ENCODE measurements around the gene NEUROD1. TPM values are rescaled to one million over a fixed set of nuclear protein-coding genes. Genes with fewer than 3 reads are reported as not detected.

The NEUROD1 gene
- total and polyA plus RNA-seq, 9 donors: 0.19 to 1.3 TPM; not detected in 7

DNA sequence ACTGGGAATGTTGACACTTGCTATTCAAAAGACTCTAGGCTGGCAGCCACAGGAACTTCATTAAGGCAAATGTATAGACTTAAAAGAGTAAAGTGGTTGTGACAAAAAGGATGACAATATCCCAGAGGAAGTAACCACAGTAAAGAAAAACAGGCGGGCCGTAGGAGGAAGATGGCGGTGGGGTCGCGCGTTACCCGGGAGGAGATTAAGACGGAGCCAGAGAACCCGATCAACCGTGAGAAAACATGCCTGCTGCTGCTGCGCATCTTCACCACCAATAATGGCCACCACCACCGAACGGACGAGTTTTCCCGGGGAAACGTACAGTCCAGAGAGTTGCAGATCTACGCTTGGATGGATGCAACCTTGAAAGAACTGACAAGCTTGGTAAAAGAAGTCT, 14.0 kb upstream of the NEUROD1 start:
- no peak overlapping the region for H3K4me3 ChIP-seq (ENCODE audit: low read length)
- no peaks in the 10 kb centered on the region for H3K27me3 ChIP-seq (ENCODE audit: control insufficient read depth, insufficient read depth, low read length)
- H3K27ac ChIP-seq (ENCODE audit: low read length): no peak overlapping the region
- H3K9me3 ChIP-seq (replicated peaks; ENCODE audit: control insufficient read depth, low read depth, low read length): no peaks in the 10 kb centered on the region
- no peak for DNase-seq
- H3K4me1 ChIP-seq (ENCODE audit: control insufficient read depth, insufficient read depth, low read length): no peaks in the 10 kb centered on the region
- no peaks in the 10 kb centered on the region for H3K36me3 ChIP-seq (ENCODE audit: control insufficient read depth, insufficient read depth, low read length)
- WGBS (ENCODE audit: insufficient coverage): 92% methylated on average over 14 of the region's 17 CpGs

- H3K27me3 ChIP-seq (ENCODE audit: control insufficient read depth, insufficient read depth, low read length): peaks cover 7% of the 10 kb centered on the region
- no peak overlapping the region for H3K27ac ChIP-seq (ENCODE audit: low read length)
- H3K4me1 ChIP-seq (ENCODE audit: control insufficient read depth, insufficient read depth, low read length): no peaks in the 10 kb centered on the region
- DNase-seq: no peak
- no peak overlapping the region for H3K4me3 ChIP-seq (ENCODE audit: low read length)
- WGBS (ENCODE audit: insufficient coverage): no CpG with 5 or more reads among the region's 2 CpGs
- H3K9me3 ChIP-seq (replicated peaks; ENCODE audit: control insufficient read depth, low read depth, low read length): no peaks in the 10 kb centered on the region
- H3K36me3 ChIP-seq (ENCODE audit: control insufficient read depth, insufficient read depth, low read length): no peaks in the 10 kb centered on the region
Measured at GRCh38 chr2:181690860-181691259, 10.5 kb upstream of the NEUROD1 start.

GRCh38 chr2:181686576-181687185, 6.4 kb upstream of the NEUROD1 start:
- WGBS (ENCODE audit: insufficient coverage): 32% methylated on average over 2 of the region's 6 CpGs
- no peak overlapping the region for H3K4me3 ChIP-seq (ENCODE audit: low read length)
- peaks cover 6% of the 10 kb centered on the region for H3K4me1 ChIP-seq (ENCODE audit: control insufficient read depth, insufficient read depth, low read length)
- H3K9me3 ChIP-seq (replicated peaks; ENCODE audit: control insufficient read depth, low read depth, low read length): no peaks in the 10 kb centered on the region
- peaks cover 46% of the 10 kb centered on the region for H3K27me3 ChIP-seq (ENCODE audit: control insufficient read depth, insufficient read depth, low read length)
- no peak for DNase-seq
- H3K27ac ChIP-seq (ENCODE audit: low read length): no peak overlapping the region
- H3K36me3 ChIP-seq (ENCODE audit: control insufficient read depth, insufficient read depth, low read length): no peaks in the 10 kb centered on the region

DNA sequence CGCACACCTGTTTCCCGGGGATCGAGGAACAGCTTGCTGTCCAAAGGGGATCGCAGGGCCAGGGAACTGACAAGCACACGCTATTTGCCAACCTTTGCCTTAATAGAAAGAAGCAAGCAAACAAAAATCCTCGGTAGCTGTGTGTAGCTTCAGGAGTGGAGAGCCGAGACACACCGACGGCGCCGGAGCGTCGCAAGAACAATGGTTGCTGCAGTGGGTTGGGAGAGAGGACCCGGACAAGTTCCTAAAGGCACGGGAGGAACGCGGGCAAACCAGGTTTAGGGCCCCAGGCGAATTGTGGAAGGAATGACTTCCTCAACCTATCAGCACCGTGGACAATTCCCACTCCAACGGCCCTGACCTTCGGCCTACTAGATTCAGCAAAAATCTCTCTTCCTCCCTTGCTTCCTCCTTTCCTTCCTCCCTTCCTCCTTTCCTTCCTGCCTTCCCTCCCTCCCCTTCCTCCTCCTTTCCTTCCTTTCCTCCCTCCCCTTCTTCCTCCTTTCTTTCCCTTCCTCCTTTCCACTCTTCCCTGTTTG, 4.9 kb upstream of the NEUROD1 start:
- DNase-seq: no peak
- no peak overlapping the region for H3K4me3 ChIP-seq (ENCODE audit: low read length)
- no peak overlapping the region for H3K27ac ChIP-seq (ENCODE audit: low read length)
- 2% methylated on average over 17 of the region's 21 CpGs for WGBS (ENCODE audit: insufficient coverage)
- no peaks in the 10 kb centered on the region for H3K36me3 ChIP-seq (ENCODE audit: control insufficient read depth, insufficient read depth, low read length)
- no peaks in the 10 kb centered on the region for H3K9me3 ChIP-seq (replicated peaks; ENCODE audit: control insufficient read depth, low read depth, low read length)
- H3K27me3 ChIP-seq (ENCODE audit: control insufficient read depth, insufficient read depth, low read length): peaks cover 61% of the 10 kb centered on the region
- peaks cover 13% of the 10 kb centered on the region for H3K4me1 ChIP-seq (ENCODE audit: control insufficient read depth, insufficient read depth, low read length)

- peaks cover 65% of the 10 kb centered on the region for H3K27me3 ChIP-seq (ENCODE audit: control insufficient read depth, insufficient read depth, low read length)
- no peaks in the 10 kb centered on the region for H3K36me3 ChIP-seq (ENCODE audit: control insufficient read depth, insufficient read depth, low read length)
- WGBS (ENCODE audit: insufficient coverage): 7% methylated on average over 12 of the region's 26 CpGs
Measured at GRCh38 chr2:181684454-181685149, 4.3 kb upstream of the NEUROD1 start.

GRCh38 chr2:181683518-181684453, 3.5 kb upstream of the NEUROD1 start:
- Histone ChIP-seq H3K27me3 (ENCODE audit: control insufficient read depth, insufficient read depth, low read length) (peaks cover 71% of the 10 kb centered on the region), H3K9me3 (replicated peaks; ENCODE audit: control insufficient read depth, low read depth, low read length) (no peaks in the 10 kb centered on the region), H3K4me3 (ENCODE audit: low read length) (no peak overlapping the region), H3K27ac (ENCODE audit: low read length) (no peak overlapping the region), H3K4me1 (ENCODE audit: control insufficient read depth, insufficient read depth, low read length) (peaks cover 13% of the 10 kb centered on the region), H3K36me3 (ENCODE audit: control insufficient read depth, insufficient read depth, low read length) (no peaks in the 10 kb centered on the region)
- DNase-seq: no peak
- under 1% methylated on average over 56 of the region's 85 CpGs for WGBS (ENCODE audit: insufficient coverage)

More at GRCh38 chr2:181684454-181685149, 4.3 kb upstream of the NEUROD1 start:
- Histone ChIP-seq H3K4me1 (ENCODE audit: control insufficient read depth, insufficient read depth, low read length) (peaks cover 13% of the 10 kb centered on the region), H3K27ac (ENCODE audit: low read length) (no peak overlapping the region), H3K9me3 (replicated peaks; ENCODE audit: control insufficient read depth, low read depth, low read length) (no peaks in the 10 kb centered on the region), H3K4me3 (ENCODE audit: low read length) (no peak overlapping the region)
- no peak for DNase-seq

GRCh38 chr2:181682795-181683517, 2.6 kb upstream of the NEUROD1 start:
- no peaks in the 10 kb centered on the region for H3K9me3 ChIP-seq (replicated peaks; ENCODE audit: control insufficient read depth, low read depth, low read length)
- H3K4me3 ChIP-seq (ENCODE audit: low read length): no peak overlapping the region
- no peaks in the 10 kb centered on the region for H3K36me3 ChIP-seq (ENCODE audit: control insufficient read depth, insufficient read depth, low read length)
- no peak overlapping the region for H3K27ac ChIP-seq (ENCODE audit: low read length)
- peaks cover 80% of the 10 kb centered on the region for H3K27me3 ChIP-seq (ENCODE audit: control insufficient read depth, insufficient read depth, low read length)
- under 1% methylated on average over 31 of the region's 42 CpGs for WGBS (ENCODE audit: insufficient coverage)
- no peak for DNase-seq
- H3K4me1 ChIP-seq (ENCODE audit: control insufficient read depth, insufficient read depth, low read length): peaks cover 13% of the 10 kb centered on the region

DNA sequence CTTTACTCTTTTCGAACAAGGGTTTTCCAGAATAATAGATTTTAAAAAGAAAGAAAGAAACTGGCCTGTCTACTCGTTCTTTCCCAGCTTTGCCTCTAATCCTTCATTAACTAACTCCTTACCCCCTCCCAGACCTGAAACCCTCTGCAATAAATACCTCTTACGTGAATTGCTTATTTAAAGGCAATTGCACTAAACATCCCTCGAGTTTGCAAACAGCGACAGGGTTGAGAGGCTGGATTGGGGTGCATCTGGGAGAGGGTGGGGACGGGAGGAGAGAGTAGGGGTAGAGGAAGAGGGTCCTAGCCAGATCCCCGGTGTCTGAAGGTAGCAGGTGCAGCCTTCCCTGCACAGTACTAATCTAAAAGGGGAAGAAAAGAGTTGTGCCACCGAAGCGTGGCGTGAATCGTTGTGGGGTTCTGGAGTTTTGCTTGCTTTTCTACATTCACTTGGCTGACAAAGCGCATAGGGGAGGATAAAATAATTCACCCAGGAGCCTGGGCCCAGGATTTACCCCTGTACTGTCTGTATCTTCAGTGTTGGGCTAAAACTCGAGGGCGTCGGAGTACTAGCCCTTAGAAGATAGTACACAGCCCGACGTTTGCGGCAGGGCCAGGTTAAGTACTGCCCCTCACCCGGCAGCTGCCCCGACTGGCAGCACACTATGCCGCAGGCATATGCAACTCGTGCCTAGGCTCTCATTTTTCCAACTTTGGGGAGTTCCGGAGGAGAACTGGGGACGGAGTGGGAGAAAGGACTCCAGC, 1.9 kb upstream of the NEUROD1 start:
- no peaks in the 10 kb centered on the region for H3K36me3 ChIP-seq (ENCODE audit: control insufficient read depth, insufficient read depth, low read length)
- WGBS (ENCODE audit: insufficient coverage): 4% methylated on average over 13 of the region's 24 CpGs
- no peak overlapping the region for H3K27ac ChIP-seq (ENCODE audit: low read length)
- DNase-seq: no peak
- H3K9me3 ChIP-seq (replicated peaks; ENCODE audit: control insufficient read depth, low read depth, low read length): no peaks in the 10 kb centered on the region
- H3K4me1 ChIP-seq (ENCODE audit: control insufficient read depth, insufficient read depth, low read length): peaks cover 13% of the 10 kb centered on the region
- peaks cover 83% of the 10 kb centered on the region for H3K27me3 ChIP-seq (ENCODE audit: control insufficient read depth, insufficient read depth, low read length)
- H3K4me3 ChIP-seq (ENCODE audit: low read length): no peak overlapping the region
